ENCODE measurements around the gene RNH1.

Gene RNH1

GRCh38 chr11:449889-450808 lies 56.9 kb downstream of the RNH1 start, which contains the start of gene PTDSS2:
Gene PTDSS2 (plus strand): TSS chr11:450279. CDS start chr11:450456, 177 bp downstream.
- peak; percentile 97 for DNase-seq (ENCODE audit: low read depth)
- TF ChIP-seq CTCF (IDR thresholded peaks at IDR 0.05; ENCODE audit: low read length, missing control alignments) = no peak
- H3K4me3 ChIP-seq (replicated peaks; ENCODE audit: low read depth, low read length) = peak within 1 kb of the TSS; percentile 68

DNA sequence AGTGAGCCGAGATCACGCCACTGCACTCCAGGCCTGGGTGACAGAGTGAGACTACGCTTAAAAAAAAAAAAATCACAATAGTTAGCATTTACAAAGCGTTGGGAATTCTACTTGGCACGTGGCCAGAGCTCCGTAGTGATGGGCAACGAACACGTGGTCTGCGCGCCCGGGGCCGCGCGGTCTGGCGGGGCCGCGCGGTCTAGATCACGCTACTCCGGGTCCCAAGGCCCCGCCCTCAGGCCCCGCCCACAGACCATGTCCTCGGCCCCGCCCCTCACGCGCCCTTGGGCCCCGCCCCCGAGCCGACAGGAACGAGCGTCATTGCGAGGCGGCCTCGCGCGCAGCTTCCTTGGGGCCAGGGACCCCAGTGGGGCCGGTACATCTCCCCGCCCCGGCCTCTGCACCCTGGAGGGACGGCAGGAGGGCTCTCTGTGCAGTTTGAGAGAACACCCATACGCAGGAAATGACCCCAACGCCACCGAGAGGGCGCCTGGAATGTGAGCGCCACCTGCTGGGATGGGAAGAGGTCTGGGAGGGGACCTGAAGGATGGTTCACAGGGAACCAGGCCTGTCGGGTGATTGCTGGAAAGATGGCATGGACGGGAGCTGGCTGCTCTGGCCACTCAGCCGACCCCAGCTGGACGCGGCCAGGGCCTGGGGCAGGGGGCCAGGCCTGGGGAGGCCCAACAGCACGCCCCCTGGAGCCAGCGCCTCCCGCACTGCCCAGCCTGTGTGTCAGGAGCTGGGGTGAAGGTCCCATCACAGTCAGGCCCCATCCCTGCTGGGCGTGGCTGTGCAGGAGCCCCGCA lies 58.9 kb downstream of the RNH1 start:
- peak; percentile 80 for TF ChIP-seq CTCF (IDR thresholded peaks at IDR 0.05; ENCODE audit: low read length, missing control alignments)
- H3K4me3 ChIP-seq (replicated peaks; ENCODE audit: low read depth, low read length) = peak overlapping the region; percentile 69
- DNase-seq (ENCODE audit: low read depth) = peak; percentile 91

DNA sequence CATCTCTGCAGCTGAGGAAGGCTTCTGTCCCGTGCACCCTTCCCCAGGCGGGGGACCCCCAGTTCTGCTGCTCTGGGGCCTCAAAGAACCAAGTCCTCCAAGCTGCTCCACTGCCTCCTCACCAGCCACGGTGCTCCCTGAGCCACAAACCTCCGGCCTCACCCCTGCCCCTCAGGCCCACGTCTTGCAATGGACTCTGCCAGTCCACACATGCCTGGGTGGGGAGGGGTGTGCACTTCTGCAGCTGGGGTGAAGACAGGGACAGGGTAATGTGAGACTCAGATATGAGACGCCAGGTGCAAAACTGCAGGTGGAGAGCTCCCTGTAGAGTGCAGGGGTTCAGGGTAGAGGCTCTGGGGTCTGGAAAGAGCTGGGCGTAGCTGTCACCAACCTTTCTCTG lies 60.2 kb downstream of the RNH1 start:
- no peak for TF ChIP-seq CTCF (IDR thresholded peaks at IDR 0.05; ENCODE audit: low read length, missing control alignments)
- no peak overlapping the region for H3K4me3 ChIP-seq (replicated peaks; ENCODE audit: low read depth, low read length)
- no peak for DNase-seq (ENCODE audit: low read depth)

DNA sequence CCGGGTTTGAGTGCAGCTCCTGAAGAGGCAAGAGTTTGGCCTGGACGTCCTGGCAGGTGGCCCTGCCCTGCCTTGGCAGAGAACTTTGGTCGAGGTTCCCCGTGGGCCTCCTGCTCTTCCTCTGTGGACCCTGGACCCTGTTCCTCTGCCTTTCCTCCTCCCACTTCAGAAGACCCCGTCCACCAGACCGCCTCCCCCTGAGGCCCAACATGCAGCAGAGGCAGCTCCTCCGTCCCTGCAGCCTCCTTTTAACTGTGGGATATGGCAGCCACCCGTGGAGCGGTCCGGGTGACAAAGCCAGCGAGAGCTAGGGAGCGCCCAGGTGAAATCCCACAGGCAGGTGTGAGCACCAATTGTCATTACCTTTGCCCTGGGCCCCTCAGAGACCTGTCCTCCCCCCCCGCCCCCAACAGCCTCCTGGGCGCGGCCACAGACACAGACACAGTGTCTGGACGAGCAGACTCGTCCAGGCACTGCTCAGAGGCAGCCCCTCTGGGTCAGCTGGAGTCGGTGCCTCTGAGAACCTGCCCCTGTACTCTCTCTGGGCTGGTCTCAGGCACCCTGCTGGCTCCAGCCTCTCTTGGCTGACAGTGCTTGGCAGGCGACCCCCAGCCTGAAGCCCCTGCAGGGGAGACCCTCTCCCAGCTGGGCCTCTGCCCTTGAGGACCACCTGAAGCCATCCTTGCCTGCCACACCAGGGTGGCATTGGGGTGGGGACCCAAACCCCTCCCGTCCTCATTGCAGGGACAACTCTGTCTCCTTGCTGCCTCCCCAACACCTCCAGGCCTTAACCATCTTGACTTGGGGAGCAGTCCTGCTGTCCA lies 61.1 kb downstream of the RNH1 start:
- no peak for DNase-seq (ENCODE audit: low read depth)
- TF ChIP-seq CTCF (IDR thresholded peaks at IDR 0.05; ENCODE audit: low read length, missing control alignments) = no peak
- no peak overlapping the region for H3K4me3 ChIP-seq (replicated peaks; ENCODE audit: low read depth, low read length)

All from fibroblast of pulmonary artery (primary cell).